Stimulated activated naive CD8-positive, alpha-beta T cell treated with anti-CD3 and anti-CD28 coated beads, Interleukin-15, amount 100 ng/mL, for 72 hours (primary cell): ENCODE results near the gene LARP7.
"Not testable (repeated sequence)": the region's sequence is repeated elsewhere in the genome, so short reads cannot be mapped to it uniquely, and the experiment has no call there.

Source experiments
- ATAC-seq: fragments of 150-1000 bp; cut with Tn5 transposase; 2 replicates; pipeline ENCODE4 v1.10.0; 2021; ENCODE audit warnings: mild to moderate bottlenecking, moderate library complexity
- DNase-seq, 2 donors: peaks; one replicate each; pipeline ENCODE4 v3.0.0; 2021 to 2022
- H3K27ac Mint-ChIP-seq, 2 donors: one replicate each; pipeline ENCODE4 v1.8.0; 2022; ENCODE audit warnings: mild to moderate bottlenecking in 2 of 2, mixed read lengths in 2 of 2, moderate library complexity in 2 of 2
- H3K27me3 Mint-ChIP-seq: one replicate; pipeline ENCODE4 v1.8.0; 2022; ENCODE audit warnings: mixed read lengths
- H3K4me1 Mint-ChIP-seq: one replicate; pipeline ENCODE4 v1.8.0; 2022; ENCODE audit warnings: mild to moderate bottlenecking, mixed read lengths
- H3K4me3 Mint-ChIP-seq, 2 donors: one replicate each; pipeline ENCODE4 v1.8.0; 2022; ENCODE audit warnings: mild to moderate bottlenecking in 2 of 2, mixed read lengths in 2 of 2, moderate library complexity in 1 of 2
- H3K9me3 Mint-ChIP-seq, 2 donors: one replicate each; pipeline ENCODE4 v1.8.0; 2022; ENCODE audit warnings: mixed read lengths in 2 of 2

Gene LARP7

DNA sequence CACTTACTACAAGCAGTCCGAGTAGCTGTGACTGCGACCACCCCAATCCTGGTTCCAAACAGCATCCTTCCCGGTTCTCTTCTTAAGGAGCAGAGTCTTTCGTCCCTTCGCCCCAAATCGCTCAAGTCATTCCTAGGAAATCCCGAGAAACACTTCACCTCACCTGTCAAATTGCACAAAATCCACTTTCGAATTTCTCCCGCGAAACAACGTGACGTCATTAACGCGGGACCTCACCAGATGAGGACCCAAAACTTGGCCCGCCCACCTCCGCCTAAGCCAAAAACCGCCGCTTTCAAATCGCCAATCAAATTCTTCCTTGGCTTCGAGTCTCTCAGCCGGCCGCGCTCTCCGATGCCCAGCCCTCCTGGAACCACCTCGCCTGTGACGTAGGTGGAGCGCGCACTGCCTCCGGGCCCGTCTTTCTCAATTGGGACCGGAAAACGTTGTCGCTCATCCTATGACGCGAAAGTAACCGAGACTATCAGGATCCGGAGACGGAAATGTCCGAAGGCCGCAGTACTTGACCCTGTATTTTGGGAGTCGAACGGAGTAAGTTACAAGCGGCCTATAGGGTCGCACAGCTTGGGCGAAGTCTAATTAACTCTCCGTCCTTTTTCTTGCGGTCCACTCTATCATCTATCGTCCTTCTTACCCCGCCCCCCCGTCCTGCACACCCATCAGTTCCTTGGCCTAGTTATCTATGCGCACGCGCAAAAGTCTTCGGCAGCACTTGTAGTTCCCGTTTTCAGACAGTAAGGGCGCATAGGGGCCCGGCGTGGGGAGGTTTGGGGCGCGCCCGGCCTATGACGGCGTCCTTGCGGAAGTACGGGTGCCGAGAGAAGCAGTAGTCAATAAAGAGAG is at the start of gene LARP7, which contains the start of gene ZGRF1:
Gene LARP7 (plus strand): TSS at position 456 of the 864 bp plus-strand sequence. CDS start 7,527 bp downstream, outside the sequence.
Gene ZGRF1 (minus strand): TSS at position 222 of the 864 bp plus-strand sequence. CDS start 3,733 bp downstream, outside the sequence.
- H3K9me3 Mint-ChIP-seq = no peaks in the 10 kb centered on the region
- H3K27ac Mint-ChIP-seq = no peak within 1 kb of the TSS
- peaks cover 31% of the 10 kb centered on the region for H3K4me1 Mint-ChIP-seq
- DNase-seq = peak; percentile 98 to 99
- peak; percentile 96 for ATAC-seq
- H3K4me3 Mint-ChIP-seq = no peak within 1 kb of the TSS
- H3K27me3 Mint-ChIP-seq = no peaks in the 10 kb centered on the region

- Mint-ChIP-seq H3K27ac (no peak overlapping the region), H3K4me3 (no peak overlapping the region), H3K27me3 (no peaks in the 10 kb centered on the region), H3K4me1 (peaks cover 6% of the 10 kb centered on the region), H3K9me3 (peaks cover 0 to 9% of the 10 kb centered on the region in 2 donors)
- ATAC-seq = no peak
- no peak for DNase-seq
Observed at GRCh38 chr4:112589206-112589605, 47.7 kb upstream of the LARP7 start.

GRCh38 chr4:112591593-112591992 is 45.4 kb upstream of the LARP7 start:
- ATAC-seq (no peak), DNase-seq (no peak)
- H3K4me3 Mint-ChIP-seq = no peak overlapping the region
- H3K27ac Mint-ChIP-seq = no peak overlapping the region
- no peaks in the 10 kb centered on the region for H3K27me3 Mint-ChIP-seq
- peaks cover 6% of the 10 kb centered on the region for H3K4me1 Mint-ChIP-seq
- peaks cover 0 to 9% of the 10 kb centered on the region in 2 donors for H3K9me3 Mint-ChIP-seq

GRCh38 chr4:112592717-112593116 is 44.2 kb upstream of the LARP7 start:
- Mint-ChIP-seq H3K27me3 (no peaks in the 10 kb centered on the region), H3K9me3 (peaks cover 0 to 9% of the 10 kb centered on the region in 2 donors), H3K27ac (no peak overlapping the region), H3K4me1 (peaks cover 6% of the 10 kb centered on the region), H3K4me3 (no peak overlapping the region)
- DNase-seq = no peak
- ATAC-seq = no peak

GRCh38 chr4:112593438-112594133 is 43.4 kb upstream of the LARP7 start:
- no peak for DNase-seq
- H3K4me3 Mint-ChIP-seq = no peak overlapping the region

GRCh38 chr4:112594993-112595392 is 42.0 kb upstream of the LARP7 start:
- no peak overlapping the region for H3K4me3 Mint-ChIP-seq
- ATAC-seq (no peak), DNase-seq (no peak)
- H3K27ac Mint-ChIP-seq = no peak overlapping the region
- no peaks in the 10 kb centered on the region for H3K4me1 Mint-ChIP-seq
- peaks cover 0 to 9% of the 10 kb centered on the region in 2 donors for H3K9me3 Mint-ChIP-seq
- no peaks in the 10 kb centered on the region for H3K27me3 Mint-ChIP-seq

More at GRCh38 chr4:112593438-112594133, 43.4 kb upstream of the LARP7 start:
- Mint-ChIP-seq H3K27ac (no peak overlapping the region), H3K9me3 (peaks cover 0 to 9% of the 10 kb centered on the region in 2 donors), H3K4me1 (peaks cover 6% of the 10 kb centered on the region), H3K27me3 (no peaks in the 10 kb centered on the region)
- ATAC-seq = no peak

- DNase-seq (no peak), ATAC-seq (no peak)
- Mint-ChIP-seq H3K4me1 (no peaks in the 10 kb centered on the region), H3K4me3 (no peak overlapping the region), H3K27ac (no peak overlapping the region), H3K9me3 (no peaks in the 10 kb centered on the region), H3K27me3 (no peaks in the 10 kb centered on the region)
Observed at GRCh38 chr4:112604589-112604988, 32.4 kb upstream of the LARP7 start.

DNA sequence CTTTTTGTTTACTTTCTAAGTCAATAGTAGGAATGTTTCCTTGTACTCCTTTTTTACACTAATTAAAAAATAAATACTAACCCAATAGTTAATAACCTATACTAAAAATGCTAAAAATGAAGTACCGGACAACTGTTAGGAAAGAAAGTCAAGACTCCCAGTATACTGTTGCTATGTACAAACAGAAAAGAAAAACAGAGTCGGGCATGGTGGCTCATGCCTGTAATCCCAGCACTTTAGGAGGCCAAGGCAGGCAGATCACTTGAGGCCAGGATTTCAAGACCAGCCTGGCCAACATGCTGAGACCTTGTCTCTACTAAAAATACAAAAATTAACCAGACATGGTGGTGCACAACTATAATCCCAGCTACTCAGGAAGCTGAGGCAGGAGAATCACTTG is 24.1 kb upstream of the LARP7 start:
- ATAC-seq, DNase-seq, H3K4me3 Mint-ChIP-seq, H3K4me1 Mint-ChIP-seq, H3K27me3 Mint-ChIP-seq, H3K9me3 Mint-ChIP-seq, H3K27ac Mint-ChIP-seq: not testable (repeated sequence)

DNA sequence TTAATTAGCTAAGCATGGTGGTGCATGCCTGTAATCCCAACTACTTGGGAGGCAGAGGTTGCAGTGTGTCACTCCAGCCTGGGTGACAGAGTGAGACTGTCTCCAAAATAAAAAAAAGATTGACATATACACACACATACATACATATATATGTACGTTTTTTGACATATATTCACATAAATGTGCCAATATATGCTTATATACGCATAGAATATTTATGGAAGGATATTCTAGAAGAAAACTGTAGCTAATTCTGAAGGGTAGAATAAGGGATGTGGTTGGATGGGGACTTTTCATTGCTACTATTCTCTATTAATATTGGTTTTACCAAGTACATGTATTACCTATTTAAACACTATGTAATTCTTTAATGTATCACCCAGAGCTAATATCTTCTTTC is 20.0 kb upstream of the LARP7 start:
- Mint-ChIP-seq H3K9me3 (no peaks in the 10 kb centered on the region), H3K27ac (no peak overlapping the region), H3K4me3 (no peak overlapping the region), H3K4me1 (no peaks in the 10 kb centered on the region), H3K27me3 (no peaks in the 10 kb centered on the region)
- ATAC-seq (no peak), DNase-seq (no peak)

DNA sequence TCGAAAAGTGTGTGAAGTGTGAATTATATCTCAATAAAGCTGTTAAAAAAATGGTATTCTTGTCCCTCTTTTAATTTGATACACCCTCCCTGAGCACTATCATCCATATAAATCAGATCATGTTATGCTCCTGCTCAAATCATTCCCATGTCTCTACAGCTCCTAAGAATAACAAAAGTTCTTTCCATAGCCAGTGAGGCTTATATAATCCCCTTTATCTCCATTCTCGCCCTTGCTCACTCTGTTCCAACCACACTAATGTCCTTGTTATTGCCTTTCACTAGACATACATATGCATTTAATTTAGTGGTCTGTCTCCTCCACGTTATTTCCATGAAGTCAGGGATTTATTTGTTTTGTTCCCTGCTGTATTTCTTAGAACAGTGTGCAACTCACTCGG is 10.7 kb upstream of the LARP7 start:
- Mint-ChIP-seq H3K27me3 (no peaks in the 10 kb centered on the region), H3K9me3 (no peaks in the 10 kb centered on the region), H3K4me3 (no peak overlapping the region), H3K4me1 (no peaks in the 10 kb centered on the region), H3K27ac (no peak overlapping the region)
- no peak for DNase-seq
- ATAC-seq = no peak

GRCh38 chr4:112633477-112634235 is 3.3 kb upstream of the LARP7 start:
- peaks cover 11% of the 10 kb centered on the region for H3K4me1 Mint-ChIP-seq
- ATAC-seq (no peak), DNase-seq (peak in 1 of 2 donors; percentile 2)
- no peaks in the 10 kb centered on the region for H3K27me3 Mint-ChIP-seq
- H3K4me3 Mint-ChIP-seq = no peak overlapping the region
- no peaks in the 10 kb centered on the region for H3K9me3 Mint-ChIP-seq
- H3K27ac Mint-ChIP-seq = no peak overlapping the region

- H3K4me3 Mint-ChIP-seq = no peak overlapping the region
- DNase-seq (no peak), ATAC-seq (no peak)
- H3K27ac Mint-ChIP-seq = no peak overlapping the region
- H3K9me3 Mint-ChIP-seq = no peaks in the 10 kb centered on the region
- no peaks in the 10 kb centered on the region for H3K27me3 Mint-ChIP-seq
- peaks cover 32% of the 10 kb centered on the region for H3K4me1 Mint-ChIP-seq
Observed at GRCh38 chr4:112637552-112637866, 566 bp downstream of the LARP7 start.

DNA sequence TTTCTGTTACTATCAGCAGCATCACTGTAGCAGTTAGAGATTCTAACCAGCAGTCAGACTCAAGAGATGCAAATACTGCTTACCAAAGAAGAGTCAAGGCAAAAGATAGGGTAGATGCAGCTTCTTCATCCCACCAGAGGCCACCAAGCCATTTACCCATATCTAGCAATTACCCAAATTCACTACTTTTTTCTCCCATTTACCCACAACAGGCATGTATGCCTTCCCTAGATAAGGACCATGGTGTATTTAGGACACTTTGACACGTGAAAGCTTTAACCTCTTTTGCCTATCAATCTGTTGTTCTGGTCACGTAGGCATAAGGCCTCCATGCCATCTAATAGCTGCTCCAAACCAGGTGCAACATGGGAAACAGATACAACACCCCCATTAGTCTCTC is 5.6 kb downstream of the LARP7 start:
- no peaks in the 10 kb centered on the region for H3K27me3 Mint-ChIP-seq
- DNase-seq (no peak), ATAC-seq (no peak)
- H3K4me3 Mint-ChIP-seq = no peak overlapping the region
- H3K4me1 Mint-ChIP-seq = peaks cover 33% of the 10 kb centered on the region
- no peaks in the 10 kb centered on the region for H3K9me3 Mint-ChIP-seq
- H3K27ac Mint-ChIP-seq = no peak overlapping the region

DNA sequence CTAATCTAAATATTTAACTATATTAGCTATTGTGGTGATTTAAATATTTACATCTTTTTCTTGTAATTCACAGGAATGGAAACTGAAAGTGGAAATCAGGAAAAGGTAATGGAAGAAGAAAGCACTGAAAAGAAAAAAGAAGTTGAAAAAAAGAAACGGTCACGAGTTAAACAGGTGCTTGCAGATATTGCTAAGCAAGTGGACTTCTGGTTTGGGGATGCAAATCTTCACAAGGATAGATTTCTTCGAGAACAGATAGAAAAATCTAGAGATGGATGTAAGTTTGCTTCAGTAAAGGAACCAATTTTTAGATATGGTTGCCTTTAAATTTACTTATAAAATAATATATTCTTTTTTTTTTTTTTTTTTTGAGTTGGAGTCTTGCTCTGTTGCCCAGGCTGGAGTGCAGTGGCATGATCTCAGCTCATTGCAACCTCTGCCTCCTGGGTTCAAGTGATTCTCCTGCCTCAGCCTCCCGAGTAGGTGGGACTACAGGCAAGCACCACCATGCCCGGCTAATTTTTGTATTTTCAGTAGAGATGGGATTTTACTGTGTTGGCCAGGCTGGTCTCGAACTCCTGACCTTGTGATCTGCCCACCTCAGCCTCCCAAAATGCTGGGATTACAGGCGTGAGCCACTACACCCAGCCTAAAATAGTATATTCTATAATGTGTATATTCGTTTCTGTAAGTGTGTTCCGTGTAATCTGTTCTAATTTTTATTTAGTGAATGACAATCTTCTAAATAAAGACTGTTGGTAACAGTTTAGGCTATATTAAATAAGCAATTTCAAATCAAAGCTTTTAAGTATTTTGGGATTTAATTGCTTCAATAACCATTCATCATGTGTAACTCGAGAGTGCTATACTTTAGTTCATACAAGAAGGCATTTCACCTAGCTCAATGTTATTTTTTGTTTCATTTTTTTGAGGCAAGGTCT is 7.9 kb downstream of the LARP7 start:
- H3K27ac Mint-ChIP-seq, H3K27me3 Mint-ChIP-seq, H3K9me3 Mint-ChIP-seq, H3K4me3 Mint-ChIP-seq, ATAC-seq, DNase-seq: not testable (repeated sequence)
- peaks cover 29% of the 10 kb centered on the region for H3K4me1 Mint-ChIP-seq
